Measurements from ENCODE around the gene PERM1. TPM values are rescaled to one million over a fixed set of nuclear protein-coding genes. Genes with fewer than 3 reads are reported as not detected.

Gene PERM1
- total RNA-seq: not detected

GRCh38 chr1:981955-982558 is at the start of gene PERM1:
Gene PERM1 (minus strand): TSS chr1:982093. CDS start chr1:981029, 1,064 bp downstream.

GRCh38 chr1:1020000-1020404 is 38.1 kb upstream of the PERM1 start, which contains the start of gene AGRN:
Gene AGRN (plus strand): TSS chr1:1020120. CDS start chr1:1020173, 53 bp downstream.

GRCh38 chr1:1013105-1013921 is 31.4 kb upstream of the PERM1 start, which contains the start of gene ISG15:
Gene ISG15 (plus strand): TSS chr1:1013497. CDS start chr1:1013574, 77 bp downstream.

GRCh38 chr1:999725-1000356 is 17.9 kb upstream of the PERM1 start, which contains the start of gene HES4:
Gene HES4 (minus strand): TSS chr1:1000097. CDS start chr1:999973, 124 bp downstream.

GRCh38 chr1:966135-966703 is 15.7 kb downstream of the PERM1 start, which contains the start of gene PLEKHN1:
Gene PLEKHN1 (plus strand): TSS chr1:966482. CDS start chr1:966532, 50 bp downstream.

GRCh38 chr1:960363-961131 is 21.3 kb downstream of the PERM1 start, which contains the start of gene KLHL17:
Gene KLHL17 (plus strand): TSS chr1:960584. CDS start chr1:960694, 110 bp downstream.

GRCh38 chr1:958823-959730 is 22.8 kb downstream of the PERM1 start, which contains the start of gene NOC2L:
Gene NOC2L (minus strand): TSS chr1:959256. CDS start chr1:959240, 16 bp downstream.

Small RNA genes within 50 kb of the gene (small RNA-seq; reads per million reads assigned to genes)
- gene AL645608.3: not detected

Other genes with a start within 250 kb of the PERM1 start
- gene SAMD11, start 58.2 kb downstream of the PERM1 start, total RNA-seq: 4.4 TPM
- gene NOC2L, start 22.8 kb downstream of the PERM1 start, total RNA-seq: 46.8 TPM
- 6.9 TPM for gene KLHL17, start 21.5 kb downstream of the PERM1 start, total RNA-seq
- gene PLEKHN1, start 15.6 kb downstream of the PERM1 start, total RNA-seq: not detected
- 17.1 TPM for gene HES4, start 18.0 kb upstream of the PERM1 start, total RNA-seq
- 39.7 TPM for gene ISG15, start 31.4 kb upstream of the PERM1 start, total RNA-seq
- gene AGRN, start 38.0 kb upstream of the PERM1 start, total RNA-seq: 120 TPM
- not detected for gene RNF223, start 92.2 kb upstream of the PERM1 start, total RNA-seq
- 6.2 TPM for gene C1orf159, start 134.0 kb upstream of the PERM1 start, total RNA-seq
- gene TTLL10, start 191.8 kb upstream of the PERM1 start, total RNA-seq: 0.69 TPM
- gene TNFRSF18, start 224.5 kb upstream of the PERM1 start, total RNA-seq: not detected
- not detected for gene TNFRSF4, start 232.1 kb upstream of the PERM1 start, total RNA-seq
- gene SDF4, start 249.9 kb upstream of the PERM1 start, total RNA-seq: 30.4 TPM